Measurements from ENCODE around the gene RAB42. TPM values are rescaled to one million over a fixed set of nuclear protein-coding genes. Genes with fewer than 3 reads are reported as not detected.
A peak's percentile ranks its signal among the peaks of the same experiment; 100 is the strongest.
"Not testable (repeated sequence)": the region's sequence is repeated elsewhere in the genome, so short reads cannot be mapped to it uniquely, and the experiment has no call there.

Gene RAB42
- total and polyA plus RNA-seq, 2 experiments from 2014 or later, result 2.4 to 2.5 TPM

DNA sequence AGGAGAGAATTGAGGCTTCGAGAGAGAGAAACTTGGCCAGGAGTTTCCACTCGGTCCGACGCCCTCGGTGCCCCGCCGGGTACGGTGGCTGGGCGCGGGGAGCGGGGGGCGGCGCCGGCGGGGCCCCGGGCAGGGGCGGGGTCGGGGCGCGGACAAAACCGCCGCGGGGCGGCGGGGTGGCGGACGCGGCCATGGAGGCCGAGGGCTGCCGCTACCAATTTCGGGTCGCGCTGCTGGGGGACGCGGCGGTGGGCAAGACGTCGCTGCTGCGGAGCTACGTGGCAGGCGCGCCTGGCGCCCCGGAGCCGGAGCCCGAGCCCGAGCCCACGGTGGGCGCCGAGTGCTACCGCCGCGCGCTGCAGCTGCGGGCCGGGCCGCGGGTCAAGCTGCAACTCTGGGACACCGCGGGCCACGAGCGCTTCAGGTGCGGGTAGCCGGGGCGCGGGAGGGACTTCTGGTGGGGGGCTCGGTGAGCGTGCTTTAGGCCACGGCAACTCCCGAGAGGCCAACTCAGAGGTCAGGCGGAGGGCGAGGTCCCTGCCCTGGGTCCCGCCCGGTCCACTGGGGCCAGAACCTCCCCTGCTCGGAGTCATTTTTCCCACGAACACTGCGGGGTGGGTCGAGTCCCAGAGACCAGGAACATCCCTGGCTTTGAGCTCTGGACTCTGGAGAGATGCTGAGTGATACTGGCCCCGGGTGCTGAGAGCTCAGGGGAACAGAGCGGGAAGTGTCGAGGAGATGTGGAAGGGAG, 431 bp downstream of the RAB42 start:
- Histone ChIP-seq H3K4me3 (peak overlapping the region; percentile 69), H3K4me2 (ENCODE audit: unreplicated experiment) (peak overlapping the region; percentile 76), H3K36me3 (ENCODE audit: low read depth) (no peaks in the 10 kb centered on the region), H2AFZ (peak overlapping the region; percentile 85), H3K9me2 (ENCODE audit: insufficient read depth) (no peaks in the 10 kb centered on the region), H3K79me2 (ENCODE audit: insufficient read depth) (no peaks in the 10 kb centered on the region), H3F3A (ENCODE audit: insufficient read depth) (no peaks in the 10 kb centered on the region), H3K27me3 (replicated peaks; ENCODE audit: insufficient read depth) (no peaks in the 10 kb centered on the region), H3K9ac (peak overlapping the region; percentile 75), H3K9me3 (ENCODE audit: low read depth) (no peaks in the 10 kb centered on the region), H3K4me1 (ENCODE audit: insufficient read depth) (no peaks in the 10 kb centered on the region), H4K20me1 (ENCODE audit: insufficient read depth) (no peaks in the 10 kb centered on the region), H3K27ac (no peak overlapping the region)
- in situ Hi-C loops (cut with MboI), result no loop called here
- 3 to 5% methylated on average over 28 to 56 of the region's 81 CpGs for WGBS, 2 experiments (ENCODE audit: low coverage in 1 of 2, low lambda C conversion rate in 2 of 2, missing lambda C conversion rate in 2 of 2)
- DNase-seq, result peak; percentile 39
- TF ChIP-seq EZH2phosphoT487 (IDR thresholded peaks at IDR 0.05; ENCODE audit: insufficient read depth, low read depth), result no peak
- TF ChIP-seq EZH2 (IDR thresholded peaks at IDR 0.05; ENCODE audit: insufficient read depth, poor library complexity, severe bottlenecking), result no peak

DNA sequence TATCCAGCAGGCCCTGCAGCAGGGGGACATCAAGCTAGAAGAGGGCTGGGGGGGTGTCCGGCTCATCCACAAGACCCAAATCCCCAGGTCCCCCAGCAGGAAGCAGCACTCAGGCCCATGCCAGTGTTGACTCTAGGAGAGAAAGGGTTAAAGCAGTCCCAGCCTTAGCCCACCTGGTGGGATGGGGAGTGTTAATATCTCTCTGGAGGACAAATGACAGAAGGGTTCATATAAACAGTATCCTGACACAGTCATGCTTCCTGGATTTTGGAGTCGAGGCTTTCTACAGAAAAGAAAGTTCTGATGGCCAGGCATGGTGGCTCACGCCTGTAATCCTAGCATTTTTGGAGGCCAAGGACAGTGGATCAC, 1.9 kb downstream of the RAB42 start:
- H3K9me3 ChIP-seq (ENCODE audit: low read depth); H3K9ac ChIP-seq; H3F3A ChIP-seq (ENCODE audit: insufficient read depth); in situ Hi-C loops (cut with MboI); H3K4me1 ChIP-seq (ENCODE audit: insufficient read depth); H3K79me2 ChIP-seq (ENCODE audit: insufficient read depth); H3K36me3 ChIP-seq (ENCODE audit: low read depth); H3K4me2 ChIP-seq (ENCODE audit: unreplicated experiment); H3K4me3 ChIP-seq; DNase-seq; H3K27me3 ChIP-seq (replicated peaks; ENCODE audit: insufficient read depth); H3K9me2 ChIP-seq (ENCODE audit: insufficient read depth); H2AFZ ChIP-seq; H4K20me1 ChIP-seq (ENCODE audit: insufficient read depth): not testable (repeated sequence)
- H3K27ac ChIP-seq, result peak overlapping the region; percentile 6; the same call in 1 of the 2 replicates
- 93 to 100% methylated on average over 3 of the region's 3 CpGs for WGBS, 2 experiments (ENCODE audit: low coverage in 1 of 2, low lambda C conversion rate in 2 of 2, missing lambda C conversion rate in 2 of 2)

DNA sequence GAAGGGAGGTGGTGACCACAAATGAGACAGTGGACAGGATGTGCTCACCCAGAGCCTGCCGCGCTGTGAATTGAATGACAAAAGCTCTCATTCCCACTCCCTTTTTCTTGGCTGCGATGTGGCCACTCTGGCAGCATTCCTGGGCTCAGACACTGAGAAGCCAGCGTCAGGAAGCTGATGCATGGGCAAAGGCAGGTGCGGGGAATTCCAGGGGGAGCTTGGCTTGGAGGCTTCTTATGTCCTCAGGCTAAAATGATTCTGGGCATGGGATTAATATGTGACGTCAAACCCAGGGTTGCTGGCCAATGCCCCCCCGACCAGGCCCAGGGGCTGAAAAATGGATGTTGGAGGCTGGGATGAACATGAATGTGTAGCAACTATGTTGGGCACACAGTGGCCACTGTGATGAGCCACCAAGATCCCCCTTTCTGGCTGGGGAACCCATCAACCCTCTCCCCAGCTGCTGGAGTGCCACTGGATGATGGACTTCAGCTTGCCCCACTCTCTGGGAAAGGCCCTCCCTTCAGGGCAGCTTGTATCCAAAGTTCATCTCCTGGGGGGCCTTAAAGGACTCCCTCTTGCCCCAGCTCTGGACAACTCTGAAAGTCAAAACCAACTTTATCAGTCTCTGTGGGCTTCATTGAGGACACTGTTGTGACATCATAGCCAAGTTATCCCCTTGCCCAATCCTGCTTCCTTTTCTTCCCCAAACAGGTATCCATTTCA, 2.8 kb downstream of the RAB42 start:
- WGBS, 2 experiments (ENCODE audit: low coverage in 1 of 2, low lambda C conversion rate in 2 of 2, missing lambda C conversion rate in 2 of 2), result 23 to 29% methylated on average over 7 of the region's 7 CpGs
- DNase-seq, result peak; percentile 74

DNA sequence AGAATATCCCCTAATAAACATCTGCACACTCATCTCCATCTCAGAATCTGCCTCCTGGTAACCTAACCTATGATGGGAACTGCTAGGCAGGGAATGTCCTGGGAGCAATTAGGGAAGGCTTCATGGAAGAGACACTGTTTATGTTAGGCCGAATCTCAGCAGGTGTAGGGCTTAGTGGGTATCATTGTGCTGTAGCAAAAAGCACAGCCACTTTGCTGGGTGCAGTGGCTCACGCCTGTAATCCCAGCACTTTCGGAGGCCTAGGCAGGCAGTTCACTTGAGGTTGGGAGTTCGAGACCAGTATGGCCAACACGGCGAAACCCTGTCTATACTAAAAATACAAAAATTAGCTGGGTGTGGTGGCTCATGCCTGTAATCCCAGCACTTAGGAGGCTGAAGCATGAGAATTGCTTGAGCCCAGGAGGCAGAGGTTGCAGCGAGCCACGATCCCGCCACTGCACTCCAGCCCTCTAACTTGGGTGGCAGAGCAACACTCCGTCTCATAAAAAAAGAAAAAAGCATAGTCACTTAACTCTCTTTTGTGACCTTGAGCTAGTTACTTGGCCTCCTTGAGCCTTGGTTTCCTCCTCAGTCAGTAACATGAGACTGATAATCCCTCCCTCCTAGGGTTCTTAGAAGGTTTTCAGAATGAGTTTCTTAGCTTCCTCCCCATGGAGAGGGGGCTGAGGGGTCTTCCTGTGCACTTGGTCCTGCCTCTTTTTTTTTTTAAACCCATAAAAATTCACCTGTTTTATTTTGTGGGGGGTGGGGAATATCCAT, 3.5 kb downstream of the RAB42 start:
- Histone ChIP-seq H3K9me2 (ENCODE audit: insufficient read depth) (no peaks in the 10 kb centered on the region), H3K9me3 (ENCODE audit: low read depth) (no peaks in the 10 kb centered on the region), H2AFZ (no peak overlapping the region), H4K20me1 (ENCODE audit: insufficient read depth) (no peaks in the 10 kb centered on the region), H3K27ac (no peak overlapping the region), H3K4me1 (ENCODE audit: insufficient read depth) (no peaks in the 10 kb centered on the region), H3K36me3 (ENCODE audit: low read depth) (no peaks in the 10 kb centered on the region), H3K79me2 (ENCODE audit: insufficient read depth) (no peaks in the 10 kb centered on the region), H3F3A (ENCODE audit: insufficient read depth) (no peaks in the 10 kb centered on the region), H3K27me3 (replicated peaks; ENCODE audit: insufficient read depth) (no peaks in the 10 kb centered on the region), H3K9ac (no peak overlapping the region), H3K4me3 (no peak overlapping the region), H3K4me2 (ENCODE audit: unreplicated experiment) (no peak overlapping the region)
- DNase-seq, result no peak
- 96 to 99% methylated on average over 10 of the region's 10 CpGs for WGBS, 2 experiments (ENCODE audit: low coverage in 1 of 2, low lambda C conversion rate in 2 of 2, missing lambda C conversion rate in 2 of 2)
- in situ Hi-C loops (cut with MboI), result no loop called here
- no peak for TF ChIP-seq EZH2 (IDR thresholded peaks at IDR 0.05; ENCODE audit: insufficient read depth, poor library complexity, severe bottlenecking)
- TF ChIP-seq EZH2phosphoT487 (IDR thresholded peaks at IDR 0.05; ENCODE audit: insufficient read depth, low read depth), result no peak

More for the DNA sequence above, 2.8 kb downstream of the RAB42 start:
- H3K9me2 ChIP-seq (ENCODE audit: insufficient read depth); H3K4me2 ChIP-seq (ENCODE audit: unreplicated experiment); H3K27me3 ChIP-seq (replicated peaks; ENCODE audit: insufficient read depth); H2AFZ ChIP-seq; in situ Hi-C loops (cut with MboI); H3K9me3 ChIP-seq (ENCODE audit: low read depth); H3K36me3 ChIP-seq (ENCODE audit: low read depth); H3K4me1 ChIP-seq (ENCODE audit: insufficient read depth); H4K20me1 ChIP-seq (ENCODE audit: insufficient read depth); H3K4me3 ChIP-seq; H3F3A ChIP-seq (ENCODE audit: insufficient read depth); H3K9ac ChIP-seq; H3K79me2 ChIP-seq (ENCODE audit: insufficient read depth): not testable (repeated sequence)
- H3K27ac ChIP-seq, result peak overlapping the region; percentile 6; the same call in 1 of the 2 replicates

DNA sequence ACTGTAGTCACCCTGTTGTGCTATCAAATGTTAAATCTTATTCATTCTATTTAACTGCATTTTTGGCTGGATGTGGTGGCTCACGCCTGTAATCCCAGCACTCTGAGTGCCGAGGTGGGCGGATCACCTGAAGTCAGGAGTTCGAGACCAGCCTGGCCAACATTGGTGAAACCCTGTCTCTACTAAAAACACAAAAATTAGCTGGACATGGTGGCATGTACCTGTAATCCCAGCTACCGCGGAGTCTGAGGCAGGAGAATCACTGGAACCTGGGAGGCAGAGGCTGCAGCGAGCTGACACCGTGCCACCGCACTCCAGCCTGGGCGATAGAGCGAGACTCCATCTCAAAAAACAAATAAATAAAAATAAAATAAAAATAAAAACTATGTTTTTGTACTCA, 4.2 kb downstream of the RAB42 start:
- H4K20me1 ChIP-seq (ENCODE audit: insufficient read depth); H3K9me2 ChIP-seq (ENCODE audit: insufficient read depth); H3K36me3 ChIP-seq (ENCODE audit: low read depth); H3K9ac ChIP-seq; H3K9me3 ChIP-seq (ENCODE audit: low read depth); H3K27ac ChIP-seq; H2AFZ ChIP-seq; DNase-seq; H3K79me2 ChIP-seq (ENCODE audit: insufficient read depth); H3F3A ChIP-seq (ENCODE audit: insufficient read depth); in situ Hi-C loops (cut with MboI); H3K27me3 ChIP-seq (replicated peaks; ENCODE audit: insufficient read depth); H3K4me3 ChIP-seq; H3K4me2 ChIP-seq (ENCODE audit: unreplicated experiment); H3K4me1 ChIP-seq (ENCODE audit: insufficient read depth): not testable (repeated sequence)
- WGBS, 2 experiments (ENCODE audit: low coverage in 1 of 2, low lambda C conversion rate in 2 of 2, missing lambda C conversion rate in 2 of 2), result 98% methylated on average over 11 of the region's 11 CpGs
